Fibroblast of pulmonary artery (primary cell): ENCODE data around the gene PHYHD1.
A peak's percentile ranks its signal among the peaks of the same experiment; 100 is the strongest.

Source experiments
- DNase-seq: peaks from one replicate; pipeline ENCODE4 v3.0.0-alpha.2; 2010; ENCODE audit warnings: low read depth
- H3K4me3 ChIP-seq: replicated peaks from 2 replicates; pipeline ENCODE4 v1.5.1; 2011; ENCODE audit warnings: low read depth, mild to moderate bottlenecking, control low read depth, low read length, moderate library complexity
- TF ChIP-seq, protein P1 (sequence below): IDR thresholded peaks from 2 replicates; pipeline ENCODE4 v1.5.1; 2011; ENCODE audit warnings: mild to moderate bottlenecking, control low read depth, low read length, inconsistent platforms; ENCODE audit errors: missing control alignments

Gene PHYHD1

DNA sequence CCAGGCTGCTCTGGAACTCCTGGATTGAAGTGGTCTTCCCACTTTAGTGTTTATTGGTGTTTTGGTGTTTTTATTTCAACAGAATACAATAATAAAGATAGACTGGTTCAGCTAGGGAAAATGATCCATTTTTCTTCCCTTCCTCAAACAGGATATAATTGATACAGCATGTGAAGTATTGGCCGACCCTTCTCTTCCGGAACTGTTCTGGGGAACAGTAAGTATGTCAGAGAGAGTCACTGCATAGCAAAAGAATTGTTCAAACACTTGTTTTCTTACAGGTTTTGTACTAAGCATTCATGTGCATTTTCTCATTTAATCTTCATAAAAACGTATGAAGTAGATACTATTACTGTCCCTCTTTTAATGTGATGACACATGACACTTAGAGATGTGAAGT lies 58.3 kb downstream of the PHYHD1 start:
- DNase-seq = no peak
- TF ChIP-seq, protein P1, sequence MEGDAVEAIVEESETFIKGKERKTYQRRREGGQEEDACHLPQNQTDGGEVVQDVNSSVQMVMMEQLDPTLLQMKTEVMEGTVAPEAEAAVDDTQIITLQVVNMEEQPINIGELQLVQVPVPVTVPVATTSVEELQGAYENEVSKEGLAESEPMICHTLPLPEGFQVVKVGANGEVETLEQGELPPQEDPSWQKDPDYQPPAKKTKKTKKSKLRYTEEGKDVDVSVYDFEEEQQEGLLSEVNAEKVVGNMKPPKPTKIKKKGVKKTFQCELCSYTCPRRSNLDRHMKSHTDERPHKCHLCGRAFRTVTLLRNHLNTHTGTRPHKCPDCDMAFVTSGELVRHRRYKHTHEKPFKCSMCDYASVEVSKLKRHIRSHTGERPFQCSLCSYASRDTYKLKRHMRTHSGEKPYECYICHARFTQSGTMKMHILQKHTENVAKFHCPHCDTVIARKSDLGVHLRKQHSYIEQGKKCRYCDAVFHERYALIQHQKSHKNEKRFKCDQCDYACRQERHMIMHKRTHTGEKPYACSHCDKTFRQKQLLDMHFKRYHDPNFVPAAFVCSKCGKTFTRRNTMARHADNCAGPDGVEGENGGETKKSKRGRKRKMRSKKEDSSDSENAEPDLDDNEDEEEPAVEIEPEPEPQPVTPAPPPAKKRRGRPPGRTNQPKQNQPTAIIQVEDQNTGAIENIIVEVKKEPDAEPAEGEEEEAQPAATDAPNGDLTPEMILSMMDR = no peak
- no peak overlapping the region for H3K4me3 ChIP-seq

DNA sequence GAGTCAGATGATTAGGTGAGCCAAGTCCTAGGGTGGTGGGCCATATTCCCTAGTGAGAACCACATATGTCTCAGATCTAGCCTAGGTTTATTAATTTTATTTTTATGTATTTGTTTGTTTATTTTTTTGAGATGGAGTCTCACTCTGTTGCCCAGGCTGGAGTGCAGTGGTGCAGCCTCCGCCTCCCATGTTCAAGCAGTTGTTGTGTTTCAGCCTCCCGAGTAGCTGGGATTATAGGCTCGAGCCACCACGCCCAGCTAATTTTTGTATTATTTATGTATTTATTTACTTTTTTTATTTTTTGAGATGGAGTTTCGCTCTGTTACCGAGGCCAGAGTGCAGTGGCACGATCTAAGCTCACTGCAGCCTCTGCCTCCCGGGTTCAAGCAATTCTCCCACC lies 62.8 kb downstream of the PHYHD1 start:
- no peak overlapping the region for H3K4me3 ChIP-seq
- no peak for DNase-seq
- TF ChIP-seq, protein P1 = no peak

DNA sequence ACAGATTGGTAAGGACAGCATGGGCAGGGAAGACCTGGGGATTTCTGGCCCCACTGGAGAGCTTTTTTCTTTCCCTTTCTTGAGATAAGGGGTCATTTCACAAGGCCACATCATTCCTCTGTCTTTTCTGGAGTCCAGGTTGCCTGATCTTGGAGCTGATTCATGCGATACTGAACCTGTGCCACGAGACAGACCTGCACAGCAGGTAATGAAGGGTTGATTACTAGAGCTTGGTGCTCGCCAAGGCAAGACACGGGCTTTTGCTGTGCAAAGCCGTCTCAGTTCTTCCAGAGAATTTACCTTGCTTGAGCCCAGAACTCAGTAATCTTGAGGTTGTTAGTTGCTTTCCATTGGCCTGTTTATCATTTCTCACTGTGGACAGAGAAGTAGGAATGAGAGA lies 65.9 kb downstream of the PHYHD1 start:
- TF ChIP-seq, protein P1 = no peak
- H3K4me3 ChIP-seq = no peak overlapping the region
- DNase-seq = no peak

DNA sequence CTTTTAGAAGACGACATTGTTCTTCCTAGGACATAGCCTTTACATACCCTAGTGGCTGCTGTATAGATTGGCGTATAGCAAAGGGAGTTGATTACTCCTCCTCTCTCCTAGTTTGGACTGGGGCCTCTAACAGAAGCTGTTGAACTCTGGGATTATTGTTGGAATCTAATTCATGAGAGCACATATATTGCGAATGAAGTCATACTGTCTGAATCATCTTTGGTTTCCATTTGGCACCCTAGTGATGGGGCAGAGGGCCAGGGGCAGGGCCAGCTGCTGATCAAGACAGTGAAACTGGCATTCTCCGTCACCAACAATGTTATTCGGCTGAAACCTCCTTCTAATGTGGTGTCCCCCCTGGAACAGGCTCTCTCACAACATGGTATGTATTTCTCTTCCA lies 67.0 kb downstream of the PHYHD1 start:
- peak; percentile 65 for DNase-seq
- TF ChIP-seq, protein P1 = no peak
- H3K4me3 ChIP-seq = no peak overlapping the region
